SH-SY5Y (cell line): Measurements from ENCODE around the gene TEX19.

ENCODE experiments used
- GATA2 ChIP-seq: IDR thresholded peaks from 2 replicates; pipeline ENCODE4 v1.6.1; 2011; ENCODE audit warnings: mild to moderate bottlenecking, low read depth, low read length
- GATA3 ChIP-seq: IDR thresholded peaks from 2 replicates; pipeline ENCODE4 v1.6.1; 2011; ENCODE audit warnings: low read depth, mild to moderate bottlenecking, low read length, moderate library complexity

DNA sequence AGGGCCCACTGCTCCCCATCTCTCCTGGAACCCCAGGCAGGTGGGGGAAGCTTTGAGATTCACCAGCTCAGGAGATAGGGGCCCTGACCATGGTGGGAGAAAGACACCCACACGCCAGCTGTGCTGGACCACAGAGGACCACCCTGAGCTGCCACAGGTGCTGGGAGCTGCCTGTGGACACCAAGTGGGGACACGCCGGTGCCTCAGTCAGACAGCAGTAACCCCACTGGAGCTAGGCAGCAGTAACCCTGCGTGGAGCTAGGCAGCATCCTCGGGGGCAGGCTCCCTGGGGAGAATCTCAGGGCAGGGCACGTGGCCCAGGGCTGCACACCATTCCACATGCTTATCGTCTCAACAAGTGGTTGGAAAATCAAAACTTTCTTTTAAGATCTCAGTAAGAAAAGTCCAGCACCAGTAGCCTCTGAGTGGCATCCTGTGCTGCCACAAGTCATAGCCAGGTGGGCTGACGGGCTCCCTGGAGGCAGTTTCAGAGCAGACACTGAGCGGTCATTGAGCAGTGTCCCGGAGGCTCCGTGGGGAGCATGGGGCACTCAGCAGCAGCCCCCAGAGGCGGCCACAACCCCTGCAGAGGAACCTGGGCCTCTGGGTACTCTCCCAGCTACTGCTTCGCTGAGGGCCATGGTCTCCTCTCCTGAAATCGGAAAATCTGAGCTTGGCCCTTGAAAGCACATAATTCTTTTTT is 51.1 kb downstream of the TEX19 start:
- TF ChIP-seq GATA3 (no peak), GATA2 (no peak)
